HepG2 (cell line): ENCODE measurements around the gene SNAI1. TPM values are rescaled to one million over a fixed set of nuclear protein-coding genes. Genes with fewer than 3 reads are reported as not detected.
A peak's percentile ranks its signal among the peaks of the same experiment; 100 is the strongest.

Experiments
- ARHGAP35 ChIP-seq: sonication (generic); formaldehyde crosslinking; IDR thresholded peaks from 2 replicates; pipeline ENCODE4 v1.9.0; 2022; ENCODE audit warnings: mild to moderate bottlenecking, inconsistent platforms, moderate library complexity, missing genetic modification reagents, borderline replicate concordance
- ARID5B ChIP-seq: IDR thresholded peaks from 2 replicates; pipeline ENCODE4 v1.4.0; 2020; ENCODE audit warnings: mild to moderate bottlenecking, missing genetic modification reagents
- MYPOP ChIP-seq: sonication (generic); formaldehyde crosslinking; IDR thresholded peaks from 2 replicates; pipeline ENCODE4 v1.8.1; 2023; ENCODE audit warnings: mild to moderate bottlenecking, moderate library complexity, missing genetic modification reagents
- NCOA2 ChIP-seq: sonication (generic); formaldehyde crosslinking; IDR thresholded peaks from 2 replicates; pipeline ENCODE4 v1.8.0; 2022; ENCODE audit warnings: inconsistent platforms
- PITX1 ChIP-seq: sonication (generic); formaldehyde crosslinking; IDR thresholded peaks from 2 replicates; pipeline ENCODE4 v1.5.1; 2020; ENCODE audit warnings: mild to moderate bottlenecking, missing genetic modification reagents
- PPARG ChIP-seq: conservative IDR thresholded peaks from 2 replicates; pipeline ENCODE4 v1.6.1; 2016; ENCODE audit warnings: missing biosample characterization, missing genetic modification reagents
- RERE ChIP-seq: IDR thresholded peaks from 2 replicates; pipeline ENCODE4 v1.6.1; 2016; ENCODE audit warnings: low read depth, missing genetic modification reagents, missing compliant biosample characterization
- SPEN ChIP-seq: sonication (generic); formaldehyde crosslinking; IDR thresholded peaks from 2 replicates; pipeline ENCODE4 v1.5.1; 2020; ENCODE audit warnings: low read depth, mild to moderate bottlenecking, missing genetic modification reagents
- STAT6 ChIP-seq: sonication (generic); formaldehyde crosslinking; IDR thresholded peaks from 2 replicates; pipeline ENCODE4 v1.4.0; 2020; ENCODE audit warnings: missing genetic modification reagents, mild to moderate bottlenecking, borderline replicate concordance
- XBP1 ChIP-seq: sonication (generic); formaldehyde crosslinking; IDR thresholded peaks from 2 replicates; pipeline ENCODE4 v1.5.0; 2020; ENCODE audit warnings: missing genetic modification reagents
- ZNF441 ChIP-seq: sonication (generic); formaldehyde crosslinking; IDR thresholded peaks from 2 replicates; pipeline ENCODE4 v1.7.0; 2021; ENCODE audit warnings: missing genetic modification reagents, borderline replicate concordance
- ZNF773 ChIP-seq: sonication (generic); formaldehyde crosslinking; IDR thresholded peaks from 2 replicates; pipeline ENCODE4 v1.4.0; 2020; ENCODE audit warnings: missing genetic modification reagents, borderline replicate concordance
- ZSCAN21 ChIP-seq: sonication (generic); formaldehyde crosslinking; IDR thresholded peaks from 2 replicates; pipeline ENCODE4 v1.8.0; 2022; ENCODE audit warnings: mild to moderate bottlenecking, missing genetic modification reagents, moderate library complexity, borderline replicate concordance
- polyA plus RNA-seq, 8 experiments: library from polyadenylated mRNA; depleted of rRNA in 3 of 8; stranded (reverse) in 7 of 8; unstranded in 1 of 8; fragments of >200 nt; fragmentation: Illumina TruSeq in 4 of 8; extraction: Trizol in 4 of 8; gene quantifications; 2 replicates each; pipeline versions ENCODE4 v1.2.1 to v1.2.3, GENCODE V29; 2011 to 2016; ENCODE audit warnings: low read depth in 4 of 8, missing spikeins in 1 of 8, mixed read lengths in 1 of 8; ENCODE audit not compliant: insufficient read depth in 1 of 8
- total RNA-seq, 5 experiments: library from RNA; depleted of rRNA; stranded (reverse); fragments of >200 nt; fragmentation: Illumina TruSeq; extraction: Trizol; gene quantifications; 2 replicates each; pipeline ENCODE4 v1.2.3, GENCODE V29; 2016; ENCODE audit warnings: low read depth in 1 of 5

The SNAI1 gene
- total and polyA plus RNA-seq, 2 of the 13 experiments (the other 11 are each of a cell fraction or from before 2014, with no cell fraction given): 1.3 to 1.4 TPM

GRCh38 chr20:49945701-49946477 lies 36.9 kb upstream of the SNAI1 start (continued):
- TF ChIP-seq PPARG (CRISPR knock-in tag) (peak; percentile 83), ARID5B (CRISPR knock-in tag) (peak; percentile 82), STAT6 (CRISPR knock-in tag) (peak; percentile 60; the same call in 1 of the 2 replicates), ARHGAP35 (0 out of 2 replicates have a peak, but pooled peaks have one; percentile 29), ZNF441 (CRISPR knock-in tag) (0 out of 2 replicates have a peak, but pooled peaks have one; percentile 15), XBP1 (no peak), PITX1 (CRISPR knock-in tag) (peak; percentile 85), ZSCAN21 (CRISPR knock-in tag) (no peak), RERE (CRISPR knock-in tag) (peak; percentile 43; the same call in 1 of the 2 replicates), ZNF773 (CRISPR knock-in tag) (no peak), MYPOP (CRISPR knock-in tag) (no peak), SPEN (peak; percentile 19; the same call in 1 of the 2 replicates), NCOA2 (peak; percentile 59)
